HG03066 (cell line): ENCODE results near the gene DMP1.

Source experiments
- ATAC-seq: cut with Tn5 transposase; IDR thresholded peaks from one replicate; pipeline ENCODE4 v1.9.1; 2021; ENCODE audit warnings: low read depth; ENCODE audit not compliant: unreplicated experiment

Gene DMP1, protein sequence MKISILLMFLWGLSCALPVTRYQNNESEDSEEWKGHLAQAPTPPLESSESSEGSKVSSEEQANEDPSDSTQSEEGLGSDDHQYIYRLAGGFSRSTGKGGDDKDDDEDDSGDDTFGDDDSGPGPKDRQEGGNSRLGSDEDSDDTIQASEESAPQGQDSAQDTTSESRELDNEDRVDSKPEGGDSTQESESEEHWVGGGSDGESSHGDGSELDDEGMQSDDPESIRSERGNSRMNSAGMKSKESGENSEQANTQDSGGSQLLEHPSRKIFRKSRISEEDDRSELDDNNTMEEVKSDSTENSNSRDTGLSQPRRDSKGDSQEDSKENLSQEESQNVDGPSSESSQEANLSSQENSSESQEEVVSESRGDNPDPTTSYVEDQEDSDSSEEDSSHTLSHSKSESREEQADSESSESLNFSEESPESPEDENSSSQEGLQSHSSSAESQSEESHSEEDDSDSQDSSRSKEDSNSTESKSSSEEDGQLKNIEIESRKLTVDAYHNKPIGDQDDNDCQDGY

DNA sequence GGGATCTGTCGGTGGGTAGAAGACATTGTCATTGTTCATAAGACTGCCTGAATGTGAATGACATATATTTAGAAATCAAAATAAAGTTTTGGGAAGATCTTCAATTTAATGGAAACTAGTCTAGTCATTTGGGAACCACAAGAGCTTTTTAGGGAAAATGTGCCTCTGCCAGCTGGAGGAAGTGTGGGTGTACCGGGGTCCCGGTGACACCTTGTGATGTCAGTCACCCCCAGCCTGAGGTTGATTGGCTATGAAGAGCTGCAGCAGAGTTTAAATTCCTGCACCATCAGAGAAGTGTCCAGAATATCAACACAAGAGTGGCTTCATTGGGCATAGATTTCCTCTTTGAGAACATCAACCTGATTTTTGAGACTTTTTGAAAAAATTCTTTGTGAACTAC lies at the start of gene DMP1:
DMP1 (plus strand) TSS at position 301 of the 400 bp plus-strand sequence. CDS start 6,213 bp downstream, outside the sequence.
- ATAC-seq = no peak

DNA sequence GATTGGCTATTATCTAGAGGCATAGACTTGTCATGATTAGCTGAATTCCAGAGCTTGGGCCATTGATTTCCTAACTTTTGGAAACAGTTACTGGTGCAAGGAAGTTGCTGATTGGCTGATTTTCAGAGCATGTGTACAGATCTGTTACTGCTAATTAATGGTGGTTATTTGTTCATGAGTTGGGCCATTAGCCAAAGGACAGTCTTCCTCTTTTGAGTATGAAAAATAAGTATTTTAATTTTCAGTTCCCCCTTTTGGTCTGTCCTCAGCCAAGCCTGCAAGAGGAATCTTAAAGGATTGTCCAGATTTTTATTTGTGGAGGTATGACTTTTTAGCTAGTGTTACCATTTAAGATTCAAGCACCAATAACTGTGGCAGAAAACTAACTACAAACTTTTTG lies 48.7 kb upstream of the DMP1 start:
- no peak for ATAC-seq

DNA sequence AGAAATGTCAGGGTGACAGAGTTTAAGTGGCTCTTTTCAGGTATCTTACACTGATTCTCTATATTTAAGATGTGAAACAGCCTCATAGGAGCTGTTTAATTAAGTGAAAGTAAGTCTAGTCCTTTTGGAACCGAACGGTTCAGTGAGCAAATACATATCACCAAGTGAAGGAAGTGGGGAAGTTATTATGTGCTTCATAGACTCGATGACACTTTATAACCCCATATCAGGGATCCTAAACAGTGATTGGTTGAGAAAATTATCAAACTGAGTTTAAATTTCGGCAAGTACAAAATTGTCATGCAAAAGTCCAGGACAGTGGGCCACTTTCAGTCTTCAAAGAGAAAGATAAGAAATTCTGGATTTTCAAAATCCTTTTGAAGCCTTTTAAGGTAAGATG lies 41.9 kb upstream of the DMP1 start, which contains the start of gene DSPP:
DSPP (plus strand) TSS at position 301 of the 400 bp plus-strand sequence. CDS start 2,380 bp downstream, outside the sequence.
- ATAC-seq = no peak

DNA sequence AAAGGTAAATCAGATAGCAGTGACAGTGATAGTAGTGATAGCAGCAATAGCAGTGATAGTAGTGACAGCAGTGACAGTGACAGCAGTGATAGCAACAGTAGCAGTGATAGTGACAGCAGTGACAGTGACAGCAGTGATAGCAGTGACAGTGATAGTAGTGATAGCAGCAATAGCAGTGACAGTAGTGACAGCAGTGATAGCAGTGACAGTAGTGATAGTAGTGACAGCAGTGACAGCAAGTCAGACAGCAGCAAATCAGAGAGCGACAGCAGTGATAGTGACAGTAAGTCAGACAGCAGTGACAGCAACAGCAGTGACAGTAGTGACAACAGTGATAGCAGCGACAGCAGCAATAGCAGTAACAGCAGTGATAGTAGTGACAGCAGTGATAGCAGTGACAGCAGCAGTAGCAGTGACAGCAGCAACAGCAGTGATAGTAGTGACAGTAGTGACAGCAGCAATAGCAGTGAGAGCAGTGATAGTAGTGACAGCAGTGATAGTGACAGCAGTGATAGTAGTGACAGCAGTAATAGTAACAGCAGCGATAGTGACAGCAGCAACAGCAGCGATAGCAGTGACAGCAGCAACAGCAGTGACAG lies 35.7 kb upstream of the DMP1 start:
- no peak for ATAC-seq

DNA sequence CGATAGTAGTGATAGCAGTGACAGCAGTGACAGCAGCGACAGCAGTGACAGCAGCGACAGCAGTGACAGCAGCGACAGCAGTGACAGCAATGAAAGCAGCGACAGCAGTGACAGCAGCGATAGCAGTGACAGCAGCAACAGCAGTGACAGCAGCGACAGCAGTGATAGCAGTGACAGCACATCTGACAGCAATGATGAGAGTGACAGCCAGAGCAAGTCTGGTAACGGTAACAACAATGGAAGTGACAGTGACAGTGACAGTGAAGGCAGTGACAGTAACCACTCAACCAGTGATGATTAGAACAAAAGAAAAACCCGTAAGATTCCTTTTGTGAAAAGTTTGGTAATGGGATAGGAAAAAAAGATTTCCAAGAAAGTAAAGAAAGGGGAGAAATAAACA lies 33.8 kb upstream of the DMP1 start:
- ATAC-seq = no peak

DNA sequence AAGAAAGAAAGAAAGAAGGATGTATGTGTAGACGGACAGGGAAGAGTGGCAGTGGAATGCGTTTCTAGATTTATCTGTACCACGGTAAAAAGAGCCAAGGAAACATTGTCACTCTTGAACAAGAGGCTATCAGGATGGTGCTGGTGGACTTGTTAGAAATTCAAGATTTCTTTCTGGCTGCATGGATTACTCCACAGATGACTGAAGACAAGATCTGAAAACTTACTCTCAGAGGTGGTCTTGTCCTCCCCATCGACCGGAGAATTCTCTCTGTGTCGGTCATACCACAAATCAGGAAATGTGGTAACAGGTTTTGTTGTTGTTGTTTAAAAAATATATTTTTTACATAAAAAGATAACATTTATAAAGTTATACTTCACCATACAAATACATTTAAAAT lies 30.0 kb upstream of the DMP1 start:
- no peak for ATAC-seq

DNA sequence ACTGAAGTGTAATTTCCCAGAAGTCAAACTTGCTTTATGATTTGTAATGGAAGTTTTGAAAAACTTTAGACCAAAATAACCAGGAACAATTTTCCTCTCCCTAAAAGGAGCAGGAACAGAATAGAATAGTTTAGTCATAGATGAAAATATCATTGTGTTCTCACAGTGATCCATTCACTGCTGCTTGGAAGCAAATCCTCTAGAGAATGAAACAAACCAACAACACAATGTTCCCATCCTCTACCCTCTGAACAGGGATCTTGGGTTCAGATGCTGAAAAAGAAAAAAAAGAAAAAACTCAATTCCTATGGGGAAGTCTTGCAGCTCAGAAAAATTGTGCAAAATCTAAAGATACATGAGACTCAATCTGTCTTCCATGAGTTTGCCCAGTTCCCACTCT lies 29.6 kb upstream of the DMP1 start:
- ATAC-seq = no peak

DNA sequence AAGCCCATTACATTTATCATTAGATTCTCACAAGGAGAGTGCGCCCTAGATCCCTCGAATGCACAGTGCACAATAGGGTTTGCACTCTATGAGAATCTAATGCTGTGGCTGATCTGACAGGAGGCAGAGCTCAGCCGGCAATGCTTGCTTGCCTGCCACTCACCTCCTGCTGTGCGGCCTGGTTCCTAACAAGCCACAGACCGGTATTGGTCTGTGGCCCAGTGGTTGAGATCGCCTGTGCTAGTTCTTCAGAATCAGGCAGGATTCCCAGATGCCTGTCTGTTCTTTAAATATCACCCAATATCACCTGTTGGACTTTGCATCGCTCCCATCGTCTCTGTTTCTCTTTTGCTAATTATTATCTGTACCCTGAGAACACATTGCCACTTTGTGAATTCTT lies 27.8 kb upstream of the DMP1 start:
- ATAC-seq = no peak

DNA sequence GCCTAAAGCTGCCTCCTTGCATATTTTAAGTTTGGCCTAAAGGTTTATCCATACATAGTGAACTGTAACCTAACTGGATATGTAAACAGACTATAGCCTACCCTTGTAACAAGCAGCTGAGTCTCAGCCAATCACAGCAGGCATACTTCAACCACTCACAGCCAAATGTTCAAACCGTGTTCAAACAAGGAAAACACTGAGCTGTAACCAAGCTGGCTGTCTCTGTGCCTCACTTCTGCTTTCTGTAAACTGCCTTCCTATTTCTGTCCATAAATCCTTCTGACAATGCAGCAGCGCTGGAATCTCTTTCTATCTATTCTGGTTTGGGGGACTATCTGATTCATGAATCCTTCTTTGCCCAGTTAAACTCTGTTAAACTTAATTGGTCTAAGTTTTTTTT lies 25.4 kb upstream of the DMP1 start:
- no peak for ATAC-seq

DNA sequence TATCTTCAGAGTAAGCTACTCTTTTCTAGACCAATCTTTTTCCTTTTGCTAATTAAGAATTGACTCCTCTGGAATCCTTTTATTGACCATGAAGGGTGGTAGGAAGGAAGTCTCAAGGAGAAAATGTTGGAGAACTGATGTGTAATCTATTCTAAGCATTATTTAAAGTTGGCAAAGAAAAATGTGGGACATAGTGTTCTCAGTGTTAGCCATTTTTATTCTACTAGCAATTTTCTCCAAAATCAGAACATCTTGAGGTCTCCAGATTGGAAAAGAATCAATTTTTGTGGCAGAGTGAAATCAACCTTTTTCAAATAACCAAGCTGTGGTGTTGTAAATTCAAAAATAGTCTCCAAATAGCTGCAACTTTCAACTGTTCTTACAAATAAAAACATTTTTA lies 18.4 kb upstream of the DMP1 start:
- ATAC-seq = no peak

DNA sequence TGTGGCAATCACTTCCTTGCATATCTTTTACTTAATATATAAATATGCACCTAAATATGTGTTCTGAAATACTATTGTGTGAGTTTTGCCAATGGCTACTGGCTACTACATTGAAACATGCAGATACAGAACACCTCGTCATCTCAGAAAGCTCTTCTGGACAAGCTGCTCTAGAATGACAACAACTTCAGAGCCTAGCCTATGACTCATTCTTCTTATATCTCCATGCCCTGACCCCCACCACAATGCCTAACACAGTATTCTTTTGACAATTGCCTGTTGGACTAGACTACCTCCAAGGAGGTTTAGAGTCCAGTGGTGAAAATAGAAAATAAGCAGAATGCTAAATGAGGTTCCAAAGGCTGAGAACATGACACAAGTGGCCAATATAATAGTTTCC lies 17.6 kb upstream of the DMP1 start:
- no peak for ATAC-seq

DNA sequence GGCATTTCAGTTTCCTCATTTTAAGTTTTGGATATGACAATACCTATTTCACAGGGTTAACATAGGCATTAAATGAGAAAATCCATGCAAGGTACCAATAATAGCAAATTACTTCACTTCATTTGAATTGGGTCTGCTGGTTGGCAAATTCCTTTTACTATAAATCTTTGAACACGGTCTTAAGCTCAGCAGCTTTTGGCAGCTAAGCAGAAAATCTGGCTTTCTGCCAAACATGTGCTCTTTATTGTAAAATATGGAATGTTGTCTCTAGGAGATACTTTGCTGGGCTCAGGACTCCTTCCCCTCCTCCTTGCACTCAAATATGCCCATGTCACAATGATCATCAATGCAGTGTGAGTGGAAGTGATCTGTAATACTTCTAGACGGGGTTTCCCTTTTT lies 16.8 kb upstream of the DMP1 start:
- no peak for ATAC-seq

DNA sequence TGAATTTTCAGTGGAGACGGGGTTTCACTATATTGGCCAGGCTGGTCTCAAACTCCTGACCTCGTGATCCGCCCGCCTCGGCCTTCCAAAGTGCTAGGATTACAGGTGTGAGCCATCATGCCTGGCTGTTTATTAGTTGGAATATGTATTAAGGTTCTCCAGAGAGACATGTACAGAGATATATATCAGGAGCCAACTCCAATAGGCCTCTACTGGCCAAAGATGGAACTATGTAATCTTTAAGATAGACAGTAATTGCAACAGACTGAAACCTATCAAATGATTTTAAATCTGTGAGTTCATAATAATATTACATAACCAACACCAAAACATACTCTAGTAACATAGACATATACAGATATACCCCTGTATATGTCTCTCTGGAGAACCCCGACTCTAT lies 5.8 kb upstream of the DMP1 start:
- no peak for ATAC-seq

DNA sequence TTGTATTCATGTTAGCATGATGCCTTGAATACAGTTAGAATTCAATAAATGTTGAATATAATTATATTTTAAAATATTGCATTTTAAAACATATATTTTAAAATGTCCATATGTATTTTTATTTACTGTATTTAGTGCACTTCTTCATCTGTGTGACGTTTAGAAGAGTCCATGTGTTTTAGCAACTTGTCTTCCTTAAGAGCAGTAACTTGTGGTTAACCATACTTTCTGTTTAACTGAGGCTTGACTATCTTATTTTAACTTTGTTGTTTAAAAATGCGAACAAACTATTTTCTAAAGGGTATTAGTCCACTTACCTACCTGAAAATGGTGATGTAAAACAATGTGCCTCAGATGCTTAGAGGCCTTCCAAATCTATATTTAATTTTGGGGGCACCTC lies 858 bp downstream of the DMP1 start:
- no peak for ATAC-seq

DNA sequence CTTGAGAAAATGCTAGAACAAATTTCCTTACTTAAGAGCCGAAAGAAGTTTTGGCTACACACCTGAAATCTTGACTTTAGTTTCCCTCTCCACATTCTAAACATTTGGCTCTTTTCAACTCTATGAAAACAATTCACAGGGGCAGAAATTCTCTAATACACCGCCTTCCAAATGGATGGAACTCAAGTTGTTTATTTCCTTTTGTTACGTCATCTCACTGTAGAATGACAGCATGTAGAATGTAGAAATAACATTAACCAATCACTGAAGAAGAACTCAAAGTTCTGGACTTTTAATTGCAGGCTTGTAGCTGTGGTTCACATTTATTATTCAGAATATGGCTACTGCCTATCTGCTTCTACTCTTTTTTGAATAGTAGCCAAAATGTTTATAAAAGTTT lies 1.9 kb downstream of the DMP1 start:
- no peak for ATAC-seq

DNA sequence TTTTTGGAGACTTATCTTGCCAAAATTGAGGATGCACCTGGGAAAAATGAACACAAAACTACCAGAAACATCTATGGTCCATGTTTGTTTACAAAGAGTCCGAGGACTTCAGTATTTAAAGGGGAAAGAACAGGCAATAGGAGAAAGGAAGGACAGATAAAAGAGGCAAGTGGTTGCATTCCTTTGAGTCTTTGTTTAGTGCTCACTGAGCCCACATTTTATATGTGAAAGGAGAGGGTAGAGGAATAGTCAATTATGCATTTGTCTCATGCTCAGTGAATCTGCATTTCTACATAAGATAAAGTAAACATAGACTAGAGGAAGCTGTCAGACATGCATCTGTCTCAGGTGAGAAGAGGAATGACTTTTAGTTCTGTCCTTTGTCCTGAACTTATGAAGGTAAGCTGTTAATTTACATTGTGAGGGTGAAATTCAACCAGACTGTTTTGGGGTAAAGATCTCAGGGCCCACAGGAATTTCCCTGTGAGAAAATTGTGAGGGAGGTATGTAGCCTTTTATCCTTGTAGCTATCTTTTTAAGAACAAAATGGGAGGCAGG lies 4.5 kb downstream of the DMP1 start:
- no peak for ATAC-seq

DNA sequence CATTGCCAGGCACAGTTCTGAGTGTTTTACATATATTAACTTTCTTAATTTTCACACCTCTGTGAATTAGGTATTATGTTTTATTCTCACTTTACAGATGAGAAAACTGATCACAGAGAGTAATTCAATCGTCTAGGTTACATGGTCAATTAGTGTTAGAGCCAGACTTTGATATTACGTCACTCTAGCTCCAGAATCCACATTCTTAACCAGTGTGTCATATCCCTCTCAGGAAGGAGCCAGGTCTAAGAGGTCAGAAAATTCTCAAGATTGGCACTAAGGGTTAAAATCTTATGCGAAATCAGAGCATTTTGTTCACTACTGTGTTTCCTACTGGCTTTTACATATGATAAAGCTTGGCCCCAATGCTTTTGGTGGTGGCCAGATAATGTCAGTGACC lies 7.4 kb downstream of the DMP1 start:
- ATAC-seq = no peak

DNA sequence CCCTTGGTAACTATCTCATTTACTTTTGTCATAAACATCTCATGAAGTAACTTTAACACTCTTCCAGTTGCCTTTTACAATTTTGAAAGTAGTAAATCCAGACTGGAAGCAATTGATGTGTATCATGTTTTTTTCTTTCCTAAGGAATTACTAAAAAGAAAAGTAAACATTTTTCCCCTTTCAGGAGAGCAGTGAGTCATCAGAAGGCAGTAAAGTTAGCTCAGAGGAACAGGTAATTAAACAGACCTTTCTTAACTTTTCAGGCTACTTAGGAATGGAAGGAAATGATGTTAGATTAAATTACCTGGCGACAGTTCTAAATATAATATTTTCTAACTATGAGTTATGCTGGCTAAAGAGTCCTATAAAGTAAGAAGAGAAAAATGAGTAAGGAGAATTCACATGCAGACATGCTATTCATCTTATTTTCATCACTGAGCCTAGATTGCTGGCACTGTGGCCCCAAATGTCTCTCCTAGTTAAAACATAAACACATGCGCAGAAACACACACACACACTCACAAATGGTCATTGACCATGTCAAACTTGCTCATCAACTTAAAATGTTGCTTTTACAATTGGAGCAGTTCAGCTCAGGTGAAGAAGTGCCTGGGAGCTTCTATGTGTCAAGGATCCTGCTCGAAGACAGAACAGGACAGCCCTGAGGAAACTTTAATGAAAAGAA lies 9.3 kb downstream of the DMP1 start:
- ATAC-seq = no peak

DNA sequence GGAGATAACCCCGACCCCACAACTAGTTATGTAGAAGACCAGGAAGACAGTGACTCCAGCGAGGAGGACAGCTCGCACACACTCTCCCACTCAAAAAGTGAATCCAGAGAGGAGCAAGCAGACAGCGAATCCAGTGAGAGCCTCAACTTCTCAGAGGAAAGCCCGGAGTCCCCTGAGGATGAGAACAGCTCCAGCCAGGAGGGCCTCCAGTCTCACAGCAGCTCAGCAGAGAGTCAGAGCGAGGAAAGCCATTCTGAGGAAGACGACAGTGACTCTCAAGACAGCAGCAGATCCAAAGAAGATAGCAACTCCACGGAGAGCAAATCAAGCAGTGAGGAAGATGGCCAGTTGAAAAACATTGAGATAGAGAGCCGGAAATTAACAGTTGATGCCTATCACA lies 12.8 kb downstream of the DMP1 start:
- no peak for ATAC-seq

DNA sequence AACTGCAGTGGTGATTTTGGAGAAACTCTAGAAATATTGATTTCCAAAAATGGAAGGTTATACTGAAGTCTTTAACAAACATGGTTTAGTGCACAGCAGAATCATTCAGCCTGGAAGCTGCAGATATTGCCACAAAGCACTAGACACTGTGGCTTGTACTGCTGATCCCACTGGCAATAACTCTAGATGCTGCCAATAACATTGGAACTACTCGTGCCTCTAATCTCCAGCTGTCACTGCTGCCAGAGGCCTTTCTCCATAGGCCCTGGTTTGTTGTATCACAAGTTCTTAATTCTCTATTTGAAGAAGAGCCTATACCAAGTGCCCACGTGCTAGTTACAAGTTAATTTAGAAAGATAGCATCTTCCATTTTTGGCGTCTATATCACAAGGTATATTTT lies 19.3 kb downstream of the DMP1 start:
- ATAC-seq = no peak

DNA sequence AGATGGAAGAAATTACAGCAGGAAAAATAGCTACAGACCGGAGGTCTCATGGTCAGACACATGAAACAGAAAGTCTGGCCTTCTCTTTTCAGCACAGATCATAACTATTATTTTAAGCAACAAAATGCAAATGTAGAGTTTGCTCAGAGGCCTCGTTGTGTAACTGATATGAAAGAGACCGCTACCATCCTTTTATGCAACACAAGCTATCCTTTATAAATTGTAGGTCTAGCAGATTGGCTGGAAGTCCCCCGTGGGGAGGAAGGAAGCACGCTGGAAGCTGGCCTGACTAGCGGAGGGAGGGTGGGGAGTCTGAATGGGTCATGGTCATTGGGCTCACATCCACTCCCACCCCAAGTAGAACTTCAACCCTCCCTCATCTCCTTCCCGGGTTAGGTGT lies 27.7 kb downstream of the DMP1 start:
- ATAC-seq = peak; percentile 86
